GM12878 (cell line): ENCODE results near the gene NPC2. TPM values are rescaled to one million over a fixed set of nuclear protein-coding genes. Genes with fewer than 3 reads are reported as not detected.

Experiments
- ATAC-seq: fragments of 200-7000 bp; cut with Tn5 transposase; 3 replicates; pipeline ENCODE4 v1.9.1; 2020; ENCODE audit warnings: mild to moderate bottlenecking, moderate library complexity
- BruUV-seq: library from RNA; stranded (reverse); fragments of 400-500 nt; replicated peaks from 2 replicates; lab custom pipeline; 2021; lab: Mats Ljungman, UMichigan
- CTCF ChIA-PET: fragments of 300-600 bp; sonication (Branson Sonifier 250); formaldehyde crosslinking; extraction: SDS; loops from one replicate; lab custom pipeline; 2021; ENCODE audit warnings: inconsistent platforms; lab: Yijun Ruan, JAX
- POLR2A ChIA-PET: fragments of 350-600 bp; formaldehyde crosslinking; extraction: SDS; loops from one replicate; lab custom pipeline; 2021; ENCODE audit warnings: inconsistent platforms; lab: Charles Lee
- RAD21 ChIA-PET: fragments of 300-600 bp; sonication (Branson Sonifier 250); formaldehyde crosslinking; loops from one replicate; lab custom pipeline; 2023; ENCODE audit warnings: antibody characterized with exemption; ENCODE audit not compliant: unreplicated experiment; lab: Charles Lee
- SMC1A ChIA-PET: fragments of 300-600 bp; sonication (Branson Sonifier 250); formaldehyde crosslinking; loops from one replicate; lab custom pipeline; 2023; ENCODE audit not compliant: unreplicated experiment, uncharacterized antibody; lab: Charles Lee
- DNase-seq: peaks from one replicate; pipeline ENCODE4 v3.0.0-alpha.2; 2011; ENCODE audit warnings: low read depth, low spot score
- FAIRE-seq: peaks from 3 replicates; lab custom pipeline; 2011; peaks lifted over from hg19 to GRCh38; lab: Jason Lieb, UNC
- H2AFZ ChIP-seq: 2 replicates; pipeline ENCODE4 v1.6.0; 2011; ENCODE audit warnings: low read depth, low read length, control low read depth; ENCODE audit not compliant: control insufficient read depth
- H3K27ac ChIP-seq: 2 replicates; pipeline ENCODE4 v1.5.1; 2011; ENCODE audit warnings: control low read depth; ENCODE audit not compliant: control insufficient read depth, insufficient read depth
- H3K27me3 ChIP-seq, 2 experiments: replicated peaks in 1 of 2; 2 replicates each; pipeline versions ENCODE4 v1.6.0 to v1.6.1; 2011; ENCODE audit warnings: low read length in 1 of 2; ENCODE audit not compliant: control insufficient read depth in 2 of 2, insufficient read depth in 2 of 2
- H3K36me3 ChIP-seq, 2 experiments: 2 replicates each; pipeline ENCODE4 v1.5.1; 2011; ENCODE audit warnings: low read length in 1 of 2; ENCODE audit not compliant: control insufficient read depth in 2 of 2, insufficient read depth in 2 of 2
- H3K4me1 ChIP-seq: 2 replicates; pipeline ENCODE4 v1.6.1; 2011; ENCODE audit warnings: mild to moderate bottlenecking, low read length, moderate library complexity, mixed read lengths; ENCODE audit not compliant: control insufficient read depth, insufficient read depth
- H3K4me2 ChIP-seq: 2 replicates; pipeline ENCODE4 v1.6.0; 2011; ENCODE audit warnings: control low read depth; ENCODE audit not compliant: control insufficient read depth, insufficient read depth
- H3K4me3 ChIP-seq: fragments of 200-600 bp; sonication (generic); 2 replicates; pipeline ENCODE4 v1.5.1; 2016
- H3K79me2 ChIP-seq: 2 replicates; pipeline ENCODE4 v1.6.0; 2011; ENCODE audit warnings: low read length; ENCODE audit not compliant: control insufficient read depth, insufficient read depth
- H3K9ac ChIP-seq: 2 replicates; pipeline ENCODE4 v1.8.0; 2011; ENCODE audit warnings: low read length, control low read depth, mixed read lengths; ENCODE audit not compliant: control insufficient read depth, insufficient read depth
- H3K9me3 ChIP-seq: replicated peaks from 3 replicates; pipeline ENCODE4 v1.5.1; 2011; ENCODE audit warnings: mild to moderate bottlenecking, low read length; ENCODE audit not compliant: control insufficient read depth, insufficient read depth
- H4K20me1 ChIP-seq: 2 replicates; pipeline ENCODE4 v1.6.0; 2011; ENCODE audit not compliant: control insufficient read depth, insufficient read depth
- CBFB ChIP-seq: IDR thresholded peaks from 2 replicates; pipeline ENCODE4 v1.6.1; 2016; ENCODE audit warnings: antibody characterized with exemption, low read depth
- JUNB ChIP-seq: IDR thresholded peaks from 2 replicates; pipeline ENCODE4 v1.6.1; 2016; ENCODE audit warnings: antibody characterized with exemption, mild to moderate bottlenecking
- NBN ChIP-seq: fragments of 450-650 bp; IDR thresholded peaks from 2 replicates; pipeline ENCODE4 v1.6.1; 2016
- SMAD5 ChIP-seq: IDR thresholded peaks from 2 replicates; pipeline ENCODE4 v1.6.1; 2016; ENCODE audit warnings: antibody characterized with exemption, low read depth
- SPI1 ChIP-seq: IDR thresholded peaks from 2 replicates; pipeline ENCODE4 v1.6.1; 2011; ENCODE audit warnings: low read depth, mild to moderate bottlenecking, low read length, moderate library complexity, borderline replicate concordance; ENCODE audit not compliant: insufficient read depth
- WGBS: methylation state at CpG from one replicate; pipeline ENCODE4 v1.1.6; 2016; ENCODE audit warnings: low lambda C conversion rate; ENCODE audit not compliant: insufficient replicate concordance, insufficient coverage; ENCODE audit errors: missing lambda C conversion rate; 5-methylcytosine and 5-hydroxymethylcytosine counted together
- in situ Hi-C: fragments of 300-500 bp; cut with MboI; formaldehyde crosslinking; loops from 9 replicates; pipeline ENCODE4 v1.14.3; 2018; ENCODE audit warnings: mixed read lengths
- intact Hi-C: fragments of 100-400 bp; cut with micrococcal nuclease; formaldehyde crosslinking; loops from one replicate; pipeline ENCODE4 v1.14.2; 2022; ENCODE audit not compliant: unreplicated experiment
- polyA plus RNA-seq, 11 experiments: library from polyadenylated mRNA; depleted of rRNA in 4 of 11; unstranded in 6 of 11; stranded (reverse) in 5 of 11; fragments of >200 nt; fragmentation: Nextera tagmentation in 4 of 11; fragmentation: Illumina TruSeq in 1 of 11; extraction: Ambion mirVana in 4 of 11; extraction: Trizol in 1 of 11; gene quantifications; 1 replicate in 1 of 11; 2 replicates in 10 of 11; pipeline versions ENCODE4 v1.2.1 to v1.2.3, GENCODE V29; 2011 to 2016; ENCODE audit warnings: inconsistent platforms in 2 of 11, missing spikeins in 2 of 11, low read depth in 1 of 11
- total RNA-seq, 4 experiments: library from RNA; depleted of rRNA in 3 of 4; stranded (reverse); fragments of >200 nt in 3 of 4; fragmentation: Illumina TruSeq in 1 of 4; extraction: Trizol in 1 of 4; gene quantifications; 2 replicates each; pipeline versions ENCODE4 v1.2.1 to v1.2.3, GENCODE V29; 2013 to 2021
- TF ChIP-seq, protein P1 (sequence below): IDR thresholded peaks from 2 replicates; pipeline ENCODE4 v1.6.1; 2011; ENCODE audit warnings: low read depth, low read length, improper control_type of control experiment, borderline replicate concordance
- TF ChIP-seq, protein P2 (sequence below): fragments of 150-350 bp; IDR thresholded peaks from 2 replicates; pipeline ENCODE4 v1.6.1; 2016; ENCODE audit warnings: low read depth, low read length
- TF ChIP-seq, protein P3 (sequence below): IDR thresholded peaks from 2 replicates; pipeline ENCODE4 v1.6.1; 2011; ENCODE audit warnings: mild to moderate bottlenecking, low read depth, low read length, moderate library complexity; ENCODE audit not compliant: insufficient replicate concordance

Gene NPC2
- total and polyA plus RNA-seq, 10 of the 15 experiments (the other 5 are each of a cell fraction or from before 2014, with no cell fraction given) = 29.5 to 109 (median 59.1) TPM

DNA sequence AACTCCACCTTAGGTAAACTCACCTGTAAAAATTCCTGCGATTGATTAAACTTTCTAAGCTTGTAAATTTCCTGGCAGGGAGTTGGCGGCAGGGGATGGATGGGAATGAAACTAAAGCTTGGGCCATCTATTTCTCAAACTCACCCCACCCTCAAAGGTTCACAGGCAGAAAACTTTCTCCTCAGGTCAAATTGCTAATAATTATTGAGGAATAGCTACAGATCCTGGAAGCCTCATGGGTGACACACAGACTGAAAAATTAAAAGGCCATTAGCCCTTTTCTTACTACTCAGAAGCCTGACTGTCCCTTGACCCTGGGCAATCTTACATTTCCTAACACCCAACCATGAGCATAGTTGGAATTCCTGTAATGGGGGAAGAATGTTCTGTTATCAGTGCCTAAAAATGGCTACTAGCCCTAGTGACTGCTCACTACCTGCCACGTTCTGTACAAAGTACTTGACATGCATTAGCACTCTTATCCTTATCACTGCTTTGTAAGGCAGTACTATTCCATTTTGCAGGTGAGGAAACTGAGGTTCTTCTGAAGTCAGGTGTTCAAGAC is 54.7 kb downstream of the NPC2 start:
- DNase-seq (no peak), FAIRE-seq (no peak), ATAC-seq (no peak)
- Histone ChIP-seq H2AFZ (no peak overlapping the region), H3K9me3 (no peaks in the 10 kb centered on the region), H3K4me1 (no peaks in the 10 kb centered on the region), H3K4me3 (no peak overlapping the region), H3K79me2 (no peaks in the 10 kb centered on the region), H3K9ac (no peak overlapping the region), H3K27me3 (no peaks in the 10 kb centered on the region; a peak in 2 of 4 replicates), H4K20me1 (no peaks in the 10 kb centered on the region), H3K36me3 (no peaks in the 10 kb centered on the region), H3K27ac (no peak overlapping the region), H3K4me2 (no peak overlapping the region)
- intact Hi-C loops (no loop called here), in situ Hi-C loops (no loop called here)
- ChIA-PET POLR2A (no interaction called here), CTCF (interaction anchor here (0.6 kb wide), 1 partner anchor 1242 kb away, joined by 3 read pairs; no protein-coding TSS in a partner anchor), RAD21 (no interaction called here), SMC1A (no interaction called here)
- BruUV-seq = no TSS peak
- no peak for TF ChIP-seq SPI1
- TF ChIP-seq, protein P1, sequence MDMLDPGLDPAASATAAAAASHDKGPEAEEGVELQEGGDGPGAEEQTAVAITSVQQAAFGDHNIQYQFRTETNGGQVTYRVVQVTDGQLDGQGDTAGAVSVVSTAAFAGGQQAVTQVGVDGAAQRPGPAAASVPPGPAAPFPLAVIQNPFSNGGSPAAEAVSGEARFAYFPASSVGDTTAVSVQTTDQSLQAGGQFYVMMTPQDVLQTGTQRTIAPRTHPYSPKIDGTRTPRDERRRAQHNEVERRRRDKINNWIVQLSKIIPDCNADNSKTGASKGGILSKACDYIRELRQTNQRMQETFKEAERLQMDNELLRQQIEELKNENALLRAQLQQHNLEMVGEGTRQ = no peak
- TF ChIP-seq, protein P2, sequence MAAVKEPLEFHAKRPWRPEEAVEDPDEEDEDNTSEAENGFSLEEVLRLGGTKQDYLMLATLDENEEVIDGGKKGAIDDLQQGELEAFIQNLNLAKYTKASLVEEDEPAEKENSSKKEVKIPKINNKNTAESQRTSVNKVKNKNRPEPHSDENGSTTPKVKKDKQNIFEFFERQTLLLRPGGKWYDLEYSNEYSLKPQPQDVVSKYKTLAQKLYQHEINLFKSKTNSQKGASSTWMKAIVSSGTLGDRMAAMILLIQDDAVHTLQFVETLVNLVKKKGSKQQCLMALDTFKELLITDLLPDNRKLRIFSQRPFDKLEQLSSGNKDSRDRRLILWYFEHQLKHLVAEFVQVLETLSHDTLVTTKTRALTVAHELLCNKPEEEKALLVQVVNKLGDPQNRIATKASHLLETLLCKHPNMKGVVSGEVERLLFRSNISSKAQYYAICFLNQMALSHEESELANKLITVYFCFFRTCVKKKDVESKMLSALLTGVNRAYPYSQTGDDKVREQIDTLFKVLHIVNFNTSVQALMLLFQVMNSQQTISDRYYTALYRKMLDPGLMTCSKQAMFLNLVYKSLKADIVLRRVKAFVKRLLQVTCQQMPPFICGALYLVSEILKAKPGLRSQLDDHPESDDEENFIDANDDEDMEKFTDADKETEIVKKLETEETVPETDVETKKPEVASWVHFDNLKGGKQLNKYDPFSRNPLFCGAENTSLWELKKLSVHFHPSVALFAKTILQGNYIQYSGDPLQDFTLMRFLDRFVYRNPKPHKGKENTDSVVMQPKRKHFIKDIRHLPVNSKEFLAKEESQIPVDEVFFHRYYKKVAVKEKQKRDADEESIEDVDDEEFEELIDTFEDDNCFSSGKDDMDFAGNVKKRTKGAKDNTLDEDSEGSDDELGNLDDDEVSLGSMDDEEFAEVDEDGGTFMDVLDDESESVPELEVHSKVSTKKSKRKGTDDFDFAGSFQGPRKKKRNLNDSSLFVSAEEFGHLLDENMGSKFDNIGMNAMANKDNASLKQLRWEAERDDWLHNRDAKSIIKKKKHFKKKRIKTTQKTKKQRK = no peak
- TF ChIP-seq NBN = no peak
- no peak for TF ChIP-seq SMAD5
- no peak for TF ChIP-seq CBFB
- TF ChIP-seq, protein P3, sequence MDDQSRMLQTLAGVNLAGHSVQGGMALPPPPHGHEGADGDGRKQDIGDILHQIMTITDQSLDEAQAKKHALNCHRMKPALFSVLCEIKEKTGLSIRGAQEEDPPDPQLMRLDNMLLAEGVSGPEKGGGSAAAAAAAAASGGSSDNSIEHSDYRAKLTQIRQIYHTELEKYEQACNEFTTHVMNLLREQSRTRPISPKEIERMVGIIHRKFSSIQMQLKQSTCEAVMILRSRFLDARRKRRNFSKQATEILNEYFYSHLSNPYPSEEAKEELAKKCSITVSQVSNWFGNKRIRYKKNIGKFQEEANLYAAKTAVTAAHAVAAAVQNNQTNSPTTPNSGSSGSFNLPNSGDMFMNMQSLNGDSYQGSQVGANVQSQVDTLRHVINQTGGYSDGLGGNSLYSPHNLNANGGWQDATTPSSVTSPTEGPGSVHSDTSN = no peak
- TF ChIP-seq JUNB = no peak
- 64% methylated on average over 3 of the region's 3 CpGs for WGBS
